HG02571 (cell line): ENCODE results near the gene ZNF268.
"Not testable (repeated sequence)": the region's sequence is repeated elsewhere in the genome, so short reads cannot be mapped to it uniquely, and the experiment has no call there.

Experiments used
- ATAC-seq: cut with Tn5 transposase; IDR thresholded peaks from one replicate; pipeline ENCODE4 v1.9.1; 2021; ENCODE audit warnings: mild to moderate bottlenecking, moderate library complexity; ENCODE audit not compliant: unreplicated experiment

The ZNF268 gene

DNA sequence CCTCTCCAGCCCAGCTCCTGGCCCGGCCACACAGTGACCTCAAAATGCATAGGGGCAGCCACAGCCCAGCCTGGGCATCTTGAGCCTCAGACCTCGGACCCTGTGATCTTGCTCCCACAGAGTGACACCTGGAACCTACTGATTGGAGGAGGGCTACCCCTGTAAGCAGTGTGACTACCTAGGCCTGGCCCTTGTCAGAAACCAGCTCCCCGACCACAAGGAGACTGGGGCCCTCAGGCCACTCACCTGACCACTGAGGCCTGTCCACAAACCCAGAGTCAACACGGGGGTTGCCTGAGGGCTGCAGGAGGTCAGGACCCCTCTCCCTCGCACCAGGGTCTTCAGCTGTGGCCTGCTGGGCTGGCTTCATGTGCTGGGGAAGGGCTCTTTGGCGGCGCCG is 45.4 kb downstream of the ZNF268 start:
- no peak for ATAC-seq

DNA sequence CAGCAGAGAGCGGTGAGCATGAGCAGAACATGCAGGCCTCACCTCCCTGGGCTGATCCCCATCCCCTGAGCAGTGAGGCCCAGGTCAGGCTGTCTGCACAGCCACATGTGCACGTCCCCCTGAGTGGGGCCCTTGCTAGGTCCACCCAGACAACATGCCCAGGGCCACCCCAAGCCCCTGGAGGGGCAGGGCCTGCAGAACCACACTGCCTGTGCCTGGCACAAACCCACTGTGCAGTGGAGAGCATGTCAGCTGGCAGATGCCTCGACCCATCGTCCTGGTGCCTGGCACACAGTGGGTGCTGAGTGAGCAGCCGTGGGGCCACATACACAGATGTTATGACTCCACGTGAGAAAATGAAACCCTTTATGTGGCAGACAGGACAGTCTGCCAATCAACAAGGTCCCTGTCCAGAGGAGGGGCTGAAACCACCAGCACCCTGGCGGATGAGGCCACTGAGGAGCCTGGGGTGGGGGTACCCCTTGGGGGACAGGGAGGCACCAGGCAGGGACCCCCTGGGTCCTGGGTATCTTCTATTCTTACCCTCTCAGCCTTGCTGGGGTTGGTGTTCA is 46.1 kb downstream of the ZNF268 start:
- no peak for ATAC-seq

DNA sequence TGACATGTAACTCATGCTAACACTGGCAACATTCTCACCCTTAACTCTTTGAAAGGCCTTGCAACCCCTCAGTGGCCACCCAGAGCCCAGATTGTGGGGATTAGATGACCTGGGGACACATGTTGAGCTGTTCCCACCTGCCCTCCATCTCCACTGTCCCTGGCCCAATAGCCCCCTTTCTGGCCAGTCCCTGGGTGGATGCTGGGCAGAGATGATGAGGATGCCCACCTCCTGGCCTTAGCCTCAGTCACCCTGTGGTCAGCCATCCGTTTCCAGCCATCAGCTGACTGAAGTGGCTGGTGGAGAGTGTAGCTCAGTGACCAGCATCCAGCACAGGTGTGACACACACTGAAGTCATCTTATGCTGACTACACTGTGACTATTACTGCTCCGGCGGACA is 49.7 kb downstream of the ZNF268 start:
- no peak for ATAC-seq

DNA sequence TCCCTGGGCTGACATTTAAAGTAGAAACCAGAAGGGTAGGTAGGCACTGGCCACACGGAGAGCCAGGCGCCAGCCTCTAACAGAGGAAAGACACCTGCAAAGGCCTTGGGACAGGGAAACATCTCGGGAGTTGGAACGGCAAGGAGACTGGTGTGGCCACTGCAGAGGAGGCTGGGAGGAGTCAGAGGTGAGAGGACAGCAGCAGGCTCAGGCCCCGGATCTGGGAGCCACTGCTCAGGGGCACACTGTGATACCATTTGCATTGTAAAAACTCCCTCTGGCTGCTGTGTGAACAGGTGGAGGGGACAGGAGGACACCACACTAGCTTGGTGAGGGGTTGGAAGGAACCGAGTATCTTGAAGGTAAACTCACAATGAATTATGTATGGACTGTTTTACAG is 51.7 kb downstream of the ZNF268 start:
- ATAC-seq: no peak

- no peak for ATAC-seq
Observed at GRCh38 chr12:133233993-133234564, 52.8 kb downstream of the ZNF268 start.

- no peak for ATAC-seq
Observed at GRCh38 chr12:133234971-133235370, 53.7 kb downstream of the ZNF268 start.

- no peak for ATAC-seq
Observed at GRCh38 chr12:133235401-133236112, 54.3 kb downstream of the ZNF268 start, which contains the start of gene ANHX. ANHX (minus strand) TSS chr12:133235877; CDS start chr12:133234356, 1,521 bp downstream.

GRCh38 chr12:133236144-133236543 is 54.8 kb downstream of the ZNF268 start:
- ATAC-seq: no peak

GRCh38 chr12:133236556-133236955 is 55.3 kb downstream of the ZNF268 start:
- ATAC-seq: no peak

- no peak for ATAC-seq
Observed at GRCh38 chr12:133251732-133252131, 70.4 kb downstream of the ZNF268 start.

DNA sequence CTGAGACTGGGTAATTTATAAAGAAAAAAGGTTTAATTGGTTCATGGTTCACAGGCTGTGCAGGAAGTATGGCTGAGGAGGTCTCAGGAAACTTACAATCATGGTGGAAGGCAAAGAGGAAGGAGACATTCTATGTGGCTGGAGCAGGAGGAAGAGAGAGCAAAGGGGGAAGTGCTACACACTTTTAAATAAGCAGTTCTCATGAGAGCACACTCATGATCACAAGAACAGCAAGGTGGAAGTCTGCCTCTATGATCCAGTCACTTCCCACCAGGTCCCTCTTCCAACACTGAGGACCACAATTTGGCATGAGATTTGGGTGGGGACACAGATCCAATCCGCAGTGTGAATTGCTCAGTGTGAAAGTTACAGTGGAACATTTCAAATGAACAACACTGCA is 74.5 kb downstream of the ZNF268 start:
- not testable (repeated sequence) for ATAC-seq

GRCh38 chr12:133256321-133256720 is 75.0 kb downstream of the ZNF268 start:
- ATAC-seq: no peak

DNA sequence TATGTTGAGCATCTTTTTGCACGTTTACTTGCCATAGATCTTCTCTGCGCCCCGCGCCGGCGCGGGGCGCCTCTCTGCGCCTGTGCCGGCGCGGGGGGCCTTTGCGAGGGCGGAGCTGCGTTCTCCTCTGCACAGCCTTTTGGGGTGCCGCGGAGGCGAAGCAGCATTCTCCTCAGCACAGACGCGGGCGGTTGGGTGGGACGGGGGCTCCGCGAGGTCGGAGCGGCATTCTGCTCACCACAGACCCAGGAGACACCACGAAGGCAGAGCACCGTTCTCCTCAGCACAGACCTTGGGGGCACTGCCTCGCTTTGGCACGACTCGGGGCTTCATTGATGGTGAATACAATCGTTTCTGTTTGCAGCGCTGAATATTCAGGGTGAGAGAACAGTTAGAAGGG is 82.9 kb downstream of the ZNF268 start:
- no peak for ATAC-seq
